HG03095 (cell line): ENCODE data around the gene TBX6.

Experiments
- ATAC-seq: cut with Tn5 transposase; IDR thresholded peaks from one replicate; pipeline ENCODE4 v1.9.1; 2021; ENCODE audit warnings: moderate library complexity; ENCODE audit not compliant: unreplicated experiment

The TBX6 gene

GRCh38 chr16:30040221-30040620, 51.5 kb downstream of the TBX6 start:
- ATAC-seq, result no peak
